GM23248 (cell line): ENCODE data around the gene NEUROD6. TPM values are rescaled to one million over a fixed set of nuclear protein-coding genes. Genes with fewer than 3 reads are reported as not detected.

Source experiments
- DNase-seq: peaks from one replicate; pipeline ENCODE4 v3.0.0-alpha.2; 2015
- H2AFZ ChIP-seq: fragments of 200-600 bp; sonication (generic); 2 replicates; pipeline ENCODE4 v1.6.1; 2016; ENCODE audit warnings: antibody characterized with exemption
- H3F3A ChIP-seq: fragments of 200-600 bp; sonication (generic); 2 replicates; pipeline ENCODE4 v1.6.1; 2016; ENCODE audit warnings: mild to moderate bottlenecking, antibody characterized with exemption, mixed run types; ENCODE audit not compliant: insufficient read depth
- H3K27ac ChIP-seq: fragments of 200-600 bp; sonication (generic); 2 replicates; pipeline ENCODE4 v1.5.1; 2016; ENCODE audit warnings: mild to moderate bottlenecking
- H3K27me3 ChIP-seq: fragments of 200-600 bp; sonication (generic); replicated peaks from 2 replicates; pipeline ENCODE4 v1.6.1; 2016; ENCODE audit warnings: mild to moderate bottlenecking; ENCODE audit not compliant: insufficient read depth
- H3K36me3 ChIP-seq: fragments of 200-600 bp; sonication (generic); 2 replicates; pipeline ENCODE4 v1.6.1; 2016; ENCODE audit warnings: low read depth, mild to moderate bottlenecking
- H3K4me1 ChIP-seq: fragments of 200-600 bp; sonication (generic); 2 replicates; pipeline ENCODE4 v1.6.1; 2016; ENCODE audit warnings: mild to moderate bottlenecking; ENCODE audit not compliant: insufficient read depth
- H3K4me2 ChIP-seq: fragments of 200-600 bp; sonication (generic); one replicate; pipeline ENCODE4 v1.6.1; 2016; ENCODE audit warnings: mild to moderate bottlenecking; ENCODE audit not compliant: unreplicated experiment
- H3K4me3 ChIP-seq: fragments of 200-600 bp; sonication (generic); 2 replicates; pipeline ENCODE4 v1.5.1; 2016; ENCODE audit warnings: mild to moderate bottlenecking
- H3K79me2 ChIP-seq: fragments of 200-600 bp; sonication (generic); 2 replicates; pipeline ENCODE4 v1.6.1; 2016; ENCODE audit warnings: mild to moderate bottlenecking; ENCODE audit not compliant: insufficient read depth
- H3K9ac ChIP-seq: fragments of 200-600 bp; sonication (generic); 2 replicates; pipeline ENCODE4 v1.6.1; 2016; ENCODE audit warnings: mild to moderate bottlenecking
- H3K9me2 ChIP-seq: fragments of 200-600 bp; sonication (generic); 2 replicates; pipeline ENCODE4 v1.6.1; 2016; ENCODE audit warnings: mixed run types, mild to moderate bottlenecking, moderate library complexity; ENCODE audit not compliant: insufficient read depth
- H3K9me3 ChIP-seq: fragments of 200-600 bp; sonication (generic); one replicate; pipeline ENCODE4 v1.6.1; 2017; ENCODE audit warnings: low read depth
- H4K20me1 ChIP-seq: fragments of 200-600 bp; sonication (generic); 2 replicates; pipeline ENCODE4 v1.6.0; 2016; ENCODE audit not compliant: insufficient read depth
- EZH2 ChIP-seq: fragments of 200-600 bp; sonication (generic); IDR thresholded peaks from 2 replicates; pipeline ENCODE4 v1.6.1; 2018; ENCODE audit warnings: antibody characterized with exemption, mild to moderate bottlenecking; ENCODE audit not compliant: insufficient read depth, poor library complexity, severe bottlenecking
- EZH2phosphoT487 ChIP-seq: fragments of 200-600 bp; sonication (generic); IDR thresholded peaks from 2 replicates; pipeline ENCODE4 v1.6.1; 2018; ENCODE audit warnings: antibody characterized with exemption, moderate library complexity, mild to moderate bottlenecking, low read depth; ENCODE audit not compliant: insufficient read depth
- WGBS, 2 experiments: methylation state at CpG; one replicate each; pipeline ENCODE4 v1.1.6; 2015 to 2017; ENCODE audit warnings: low lambda C conversion rate in 2 of 2, low coverage in 1 of 2; ENCODE audit errors: missing lambda C conversion rate in 2 of 2; 5-methylcytosine and 5-hydroxymethylcytosine counted together
- in situ Hi-C: fragments of 300-500 bp; cut with MboI; formaldehyde crosslinking; loops from 2 replicates; pipeline ENCODE4 v1.15.0; 2020
- polyA plus RNA-seq: library from polyadenylated mRNA; unstranded; fragments of >200 nt; fragmentation: Nextera tagmentation; extraction: Ambion mirVana; gene quantifications from 2 replicates; pipeline ENCODE4 v1.2.1, GENCODE V29; 2016
- total RNA-seq: library from RNA; depleted of rRNA; stranded (reverse); fragments of >200 nt; shearing (Covaris generic); gene quantifications from 2 replicates; pipeline ENCODE4 v1.2.3, GENCODE V29; 2014

NEUROD6 gene
- total and polyA plus RNA-seq, 2 experiments from 2014 or later, result not detected

DNA sequence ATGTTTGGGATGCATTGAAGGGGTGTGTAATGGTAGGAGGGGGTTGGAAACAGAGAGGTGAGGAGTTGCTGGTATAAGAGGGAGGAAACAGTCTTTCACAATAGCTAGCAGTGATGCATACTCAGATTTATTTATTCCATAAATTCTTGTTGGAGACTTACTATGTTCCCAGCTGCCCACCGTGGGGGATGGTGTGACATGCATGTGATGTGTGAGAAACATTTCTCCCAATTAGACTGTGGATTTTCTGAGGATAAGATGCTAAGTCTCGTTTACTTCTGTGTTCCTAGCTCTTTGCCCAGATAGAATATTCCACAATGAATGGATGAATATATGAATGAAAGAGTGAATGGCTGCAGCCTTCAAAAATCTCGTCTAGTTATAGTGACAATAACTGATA lies 23.0 kb upstream of the NEUROD6 start:
- in situ Hi-C loops, result no loop called here
- H3K4me2 ChIP-seq, result no peak overlapping the region
- H3K9me2 ChIP-seq, result no peaks in the 10 kb centered on the region
- H3K27me3 ChIP-seq, result no peaks in the 10 kb centered on the region
- no peak overlapping the region for H2AFZ ChIP-seq
- DNase-seq, result no peak
- H3K36me3 ChIP-seq, result no peaks in the 10 kb centered on the region
- H4K20me1 ChIP-seq, result no peaks in the 10 kb centered on the region
- H3K4me1 ChIP-seq, result no peaks in the 10 kb centered on the region
- TF ChIP-seq EZH2, result no peak
- no peak for TF ChIP-seq EZH2phosphoT487
- no peak overlapping the region for H3K27ac ChIP-seq
- no peaks in the 10 kb centered on the region for H3F3A ChIP-seq
- no peaks in the 10 kb centered on the region for H3K9me3 ChIP-seq
- H3K79me2 ChIP-seq, result no peaks in the 10 kb centered on the region
- H3K9ac ChIP-seq, result no peak overlapping the region
- 0 to 8% methylated on average over 3 of the region's 3 CpGs for WGBS, 2 experiments
- H3K4me3 ChIP-seq, result no peak overlapping the region

DNA sequence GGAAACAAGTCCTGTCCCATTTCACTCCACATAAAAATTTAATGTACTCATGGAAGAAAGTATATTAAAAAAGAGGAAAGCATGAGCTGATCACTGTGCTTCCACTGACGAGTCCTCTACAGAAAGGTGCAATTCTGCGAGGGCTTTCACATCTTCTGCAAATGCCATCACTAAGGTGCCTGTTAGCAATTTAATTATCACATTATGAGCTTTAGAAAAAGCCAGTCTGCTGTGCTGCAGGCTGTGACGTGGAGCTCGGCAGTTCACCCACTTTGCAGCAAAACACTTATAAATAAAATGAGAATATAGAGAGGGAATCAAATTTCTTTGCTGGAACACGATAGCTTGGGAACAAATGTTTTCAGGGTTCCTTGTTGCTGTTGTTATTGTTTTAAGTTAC lies 22.5 kb upstream of the NEUROD6 start:
- Histone ChIP-seq H2AFZ (no peak overlapping the region), H3K36me3 (no peaks in the 10 kb centered on the region), H3K9me2 (no peaks in the 10 kb centered on the region), H3K9me3 (no peaks in the 10 kb centered on the region), H3K4me1 (no peaks in the 10 kb centered on the region), H3K4me3 (no peak overlapping the region), H3K4me2 (no peak overlapping the region), H3K9ac (no peak overlapping the region), H3K27ac (no peak overlapping the region), H4K20me1 (no peaks in the 10 kb centered on the region), H3F3A (no peaks in the 10 kb centered on the region), H3K27me3 (no peaks in the 10 kb centered on the region), H3K79me2 (no peaks in the 10 kb centered on the region)
- DNase-seq, result no peak
- WGBS, 2 experiments, result 1 to 8% methylated on average over 5 of the region's 5 CpGs
- in situ Hi-C loops, result no loop called here
- TF ChIP-seq EZH2phosphoT487 (no peak), EZH2 (no peak)

DNA sequence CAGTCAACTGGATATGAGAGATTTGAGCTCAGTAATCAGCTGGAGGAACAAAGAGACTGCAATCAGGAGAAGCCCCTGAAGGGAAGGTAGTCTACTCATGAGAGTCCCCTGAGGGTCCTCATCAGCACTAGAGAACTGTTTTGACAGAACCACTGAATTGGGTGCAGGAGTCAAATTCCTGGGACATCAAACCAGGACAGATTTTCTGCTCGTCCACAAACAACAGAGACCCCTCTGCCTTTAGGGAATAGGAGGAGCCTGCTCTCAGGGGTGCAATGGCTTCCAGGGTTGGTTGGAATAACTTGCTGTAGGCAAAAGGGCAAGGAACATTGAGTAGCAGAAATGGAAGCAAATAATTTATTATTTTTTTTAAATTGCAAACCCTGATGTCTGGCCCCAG lies 21.9 kb upstream of the NEUROD6 start:
- in situ Hi-C loops, result no loop called here
- no peak for DNase-seq
- no peaks in the 10 kb centered on the region for H4K20me1 ChIP-seq
- H3K4me3 ChIP-seq, result no peak overlapping the region
- H3K4me1 ChIP-seq, result no peaks in the 10 kb centered on the region
- 0 to 10% methylated on average over 1 of the region's 1 CpG for WGBS, 2 experiments
- no peaks in the 10 kb centered on the region for H3K79me2 ChIP-seq
- TF ChIP-seq EZH2, result no peak
- no peak for TF ChIP-seq EZH2phosphoT487
- no peak overlapping the region for H3K9ac ChIP-seq
- no peaks in the 10 kb centered on the region for H3K27me3 ChIP-seq
- no peak overlapping the region for H3K4me2 ChIP-seq
- H3K9me3 ChIP-seq, result no peaks in the 10 kb centered on the region
- H3F3A ChIP-seq, result no peaks in the 10 kb centered on the region
- no peak overlapping the region for H3K27ac ChIP-seq
- no peaks in the 10 kb centered on the region for H3K36me3 ChIP-seq
- H2AFZ ChIP-seq, result no peak overlapping the region
- H3K9me2 ChIP-seq, result no peaks in the 10 kb centered on the region

DNA sequence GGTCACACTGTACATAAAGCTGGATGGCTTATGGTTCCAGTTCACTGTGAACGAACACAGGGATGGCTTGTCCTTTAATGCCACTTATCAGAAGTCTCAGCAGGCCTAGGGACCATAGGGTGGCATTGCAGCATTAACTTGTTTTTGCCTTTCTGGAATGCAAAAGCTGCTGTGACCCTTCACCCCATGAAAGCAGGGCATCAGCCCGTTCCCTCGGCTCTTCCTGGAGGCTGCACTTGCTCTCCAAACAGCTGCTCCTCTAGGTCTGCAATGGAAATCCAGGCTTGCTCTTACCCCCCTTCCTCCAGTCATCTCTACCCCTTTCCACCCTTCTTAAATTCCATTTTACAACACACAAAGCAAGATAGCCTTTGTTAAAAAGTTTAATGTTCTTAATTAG lies 17.9 kb upstream of the NEUROD6 start:
- no peaks in the 10 kb centered on the region for H3K4me1 ChIP-seq
- in situ Hi-C loops, result no loop called here

DNA sequence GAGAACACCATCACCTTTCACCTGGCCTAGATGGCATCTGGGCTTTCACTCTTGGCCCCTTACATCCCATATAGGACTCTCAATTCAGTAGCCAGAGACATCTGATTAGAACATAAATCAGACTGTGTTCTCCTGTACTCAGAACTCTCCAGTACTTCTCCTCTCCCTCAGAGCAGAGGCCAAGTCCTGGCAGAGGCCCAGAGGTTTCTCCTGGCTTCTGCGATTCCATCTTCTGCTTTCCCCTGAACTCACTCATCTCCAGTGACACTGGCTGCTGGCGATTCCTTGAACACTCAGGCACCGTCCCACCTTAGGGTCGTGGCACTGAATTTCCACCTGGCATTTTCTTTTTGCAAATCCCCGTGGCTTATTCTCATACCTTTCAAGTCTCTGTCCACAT lies 4.9 kb upstream of the NEUROD6 start:
- DNase-seq, result no peak
- Histone ChIP-seq H3K9me3 (no peaks in the 10 kb centered on the region), H3K27me3 (no peaks in the 10 kb centered on the region), H2AFZ (no peak overlapping the region), H3K9ac (no peak overlapping the region), H3K79me2 (no peaks in the 10 kb centered on the region), H3K4me2 (no peak overlapping the region), H3K27ac (no peak overlapping the region), H3K4me3 (no peak overlapping the region), H3K9me2 (no peaks in the 10 kb centered on the region), H3K36me3 (no peaks in the 10 kb centered on the region), H4K20me1 (no peaks in the 10 kb centered on the region), H3F3A (no peaks in the 10 kb centered on the region), H3K4me1 (no peaks in the 10 kb centered on the region)
- TF ChIP-seq EZH2phosphoT487 (no peak), EZH2 (no peak)
- in situ Hi-C loops, result no loop called here
- 13 to 17% methylated on average over 5 of the region's 5 CpGs for WGBS, 2 experiments

More for the DNA sequence above, 17.9 kb upstream of the NEUROD6 start:
- TF ChIP-seq EZH2 (no peak), EZH2phosphoT487 (no peak)
- H3K27ac ChIP-seq, result no peak overlapping the region
- no peaks in the 10 kb centered on the region for H3K9me2 ChIP-seq
- H3K36me3 ChIP-seq, result no peaks in the 10 kb centered on the region
- 0 to 2% methylated on average over 3 of the region's 3 CpGs for WGBS, 2 experiments
- no peaks in the 10 kb centered on the region for H3K9me3 ChIP-seq
- H3K4me2 ChIP-seq, result no peak overlapping the region
- no peak overlapping the region for H2AFZ ChIP-seq
- H3K27me3 ChIP-seq, result no peaks in the 10 kb centered on the region
- no peaks in the 10 kb centered on the region for H4K20me1 ChIP-seq
- no peaks in the 10 kb centered on the region for H3K79me2 ChIP-seq
- no peak for DNase-seq
- no peak overlapping the region for H3K4me3 ChIP-seq
- H3F3A ChIP-seq, result no peaks in the 10 kb centered on the region
- H3K9ac ChIP-seq, result no peak overlapping the region
